Endothelial cell of umbilical vein (primary cell): ENCODE data around the gene GPR34. TPM values are rescaled to one million over a fixed set of nuclear protein-coding genes. Genes with fewer than 3 reads are reported as not detected.
"Not testable (repeated sequence)": the region's sequence is repeated elsewhere in the genome, so short reads cannot be mapped to it uniquely, and the experiment has no call there.

Source experiments
- BruUV-seq: library from RNA; stranded (reverse); fragments of 400-500 nt; replicated peaks from 2 replicates; lab custom pipeline; 2021; lab: Mats Ljungman, UMichigan
- CTCF ChIA-PET: fragments of 300-600, 350-600 bp; sonication (Branson Sonifier 250); formaldehyde crosslinking; loops from one replicate; lab custom pipeline; 2021; ENCODE audit warnings: antibody characterized with exemption, inconsistent platforms; lab: Charles Lee
- POLR2A ChIA-PET: fragments of 300-600, 350-600 bp; sonication (Branson Sonifier 250); formaldehyde crosslinking; loops from one replicate; lab custom pipeline; 2021; ENCODE audit warnings: antibody characterized with exemption, inconsistent platforms; lab: Charles Lee
- DNase-seq: peaks from one replicate; pipeline ENCODE4 v3.0.0-alpha.2; 2011; ENCODE audit warnings: low read depth, low spot score
- FAIRE-seq: peaks from 2 replicates; lab custom pipeline; 2011; peaks lifted over from hg19 to GRCh38; lab: Jason Lieb, UNC
- H2AFZ ChIP-seq: 2 replicates; pipeline ENCODE4 v1.6.0; 2012; ENCODE audit warnings: low read depth, low read length, control low read depth, inconsistent platforms
- H3K27ac ChIP-seq: 2 replicates; pipeline ENCODE4 v1.5.1; 2011; ENCODE audit warnings: low read depth, mild to moderate bottlenecking, control low read depth, low read length, moderate library complexity; ENCODE audit not compliant: insufficient read depth
- H3K27me3 ChIP-seq, 2 experiments: 2 replicates each; pipeline versions ENCODE4 v1.6.0 to v1.6.1; 2011; ENCODE audit warnings: low read length in 2 of 2, mixed read lengths in 1 of 2; ENCODE audit not compliant: control insufficient read depth in 2 of 2, insufficient read depth in 2 of 2
- H3K36me3 ChIP-seq, 2 experiments: 2 replicates in 1 of 2; 3 replicates in 1 of 2; pipeline ENCODE4 v1.5.1; 2011; ENCODE audit warnings: low read length in 2 of 2, mild to moderate bottlenecking in 1 of 2, moderate library complexity in 1 of 2; ENCODE audit not compliant: control insufficient read depth in 2 of 2, insufficient read depth in 2 of 2; ENCODE audit errors: extremely low read depth in 1 of 2
- H3K4me1 ChIP-seq: 3 replicates; pipeline ENCODE4 v1.5.1; 2011; ENCODE audit warnings: mild to moderate bottlenecking, low read length; ENCODE audit not compliant: control insufficient read depth, insufficient read depth; ENCODE audit errors: extremely low read depth
- H3K4me2 ChIP-seq: 2 replicates; pipeline ENCODE4 v1.6.1; 2011; ENCODE audit warnings: low read length, control low read depth, mixed read lengths; ENCODE audit not compliant: insufficient read depth
- H3K4me3 ChIP-seq, 3 experiments: fragments of 200-600 bp in 1 of 3; sonication (generic), shearing (Covaris generic) in 1 of 3; replicated peaks in 1 of 3; 2 replicates each; pipeline ENCODE4 v1.5.1; 2011 to 2016; ENCODE audit warnings: control low read depth in 3 of 3, low read length in 3 of 3, mild to moderate bottlenecking in 2 of 3, inconsistent platforms in 1 of 3, low read depth in 1 of 3, moderate library complexity in 1 of 3; ENCODE audit not compliant: insufficient read depth in 1 of 3
- H3K79me2 ChIP-seq: 2 replicates; pipeline ENCODE4 v1.6.0; 2012; ENCODE audit warnings: low read length, inconsistent platforms; ENCODE audit not compliant: control insufficient read depth, insufficient read depth
- H3K9ac ChIP-seq: replicated peaks from 2 replicates; pipeline ENCODE3; 2011; ENCODE audit warnings: low read length, control low read depth; ENCODE audit not compliant: insufficient read depth; ENCODE audit errors: extremely low read depth
- H3K9me1 ChIP-seq: replicated peaks from 3 replicates; pipeline ENCODE4 v1.6.0; 2011; ENCODE audit warnings: mild to moderate bottlenecking, low read length; ENCODE audit not compliant: control insufficient read depth, insufficient read depth; ENCODE audit errors: extremely low read depth
- H3K9me3 ChIP-seq: replicated peaks from 2 replicates; pipeline ENCODE4 v1.5.1; 2012; ENCODE audit warnings: low read length, inconsistent platforms; ENCODE audit not compliant: control insufficient read depth, insufficient read depth
- H4K20me1 ChIP-seq: replicated peaks from 2 replicates; pipeline ENCODE3; 2011; ENCODE audit warnings: mild to moderate bottlenecking, low read length; ENCODE audit not compliant: control insufficient read depth, insufficient read depth; ENCODE audit errors: extremely low read depth
- GATA2 ChIP-seq: IDR thresholded peaks from 2 replicates; pipeline ENCODE4 v1.7.0; 2011; ENCODE audit warnings: low read depth, mild to moderate bottlenecking, moderate library complexity, mixed read lengths, low read length; ENCODE audit not compliant: insufficient read length, insufficient read depth
- JUN ChIP-seq: IDR thresholded peaks from 2 replicates; pipeline ENCODE4 v1.6.1; 2011; ENCODE audit warnings: borderline replicate concordance, low read depth; ENCODE audit not compliant: insufficient read length, insufficient read depth
- MYC ChIP-seq: IDR thresholded peaks from one replicate; pipeline ENCODE4 v1.6.1; 2011; ENCODE audit warnings: mild to moderate bottlenecking, low read depth, low read length
- POLR2A ChIP-seq: IDR thresholded peaks from 2 replicates; pipeline ENCODE4 v1.6.1; 2012; ENCODE audit warnings: low read depth, mild to moderate bottlenecking, control low read depth, low read length
- POLR2AphosphoS5 ChIP-seq: IDR thresholded peaks from 2 replicates; pipeline ENCODE4 v1.6.1; 2012; ENCODE audit warnings: low read depth, mild to moderate bottlenecking, control low read depth, low read length, moderate library complexity; ENCODE audit not compliant: insufficient read depth
- dilution Hi-C: fragments of 300-500 bp; cut with MboI; formaldehyde crosslinking; loops from one replicate; pipeline ENCODE4 v1.15.0; 2019; ENCODE audit warnings: low sequenced_read_pairs; ENCODE audit not compliant: extremely low pct_ligation_motif_present
- intact Hi-C: fragments of 100-400 bp; cut with micrococcal nuclease; formaldehyde crosslinking; loops from one replicate; pipeline ENCODE4 v1.10.0; 2022
- polyA plus RNA-seq, 4 experiments: library from polyadenylated mRNA; depleted of rRNA in 3 of 4; stranded (reverse) in 3 of 4; unstranded in 1 of 4; fragments of >200 nt; gene quantifications; 2 replicates each; pipeline versions ENCODE4 v1.2.1 to v1.2.3, GENCODE V29; 2011 to 2012; ENCODE audit warnings: missing spikeins in 1 of 4
- total RNA-seq: library from RNA; stranded (reverse); gene quantifications from 2 replicates; pipeline ENCODE4 v1.2.3, GENCODE V29; 2021

GPR34 gene
- total and polyA plus RNA-seq, 2 donors (not counting 3 experiments of a cell fraction or from before 2014, with no cell fraction given), result not detected

DNA sequence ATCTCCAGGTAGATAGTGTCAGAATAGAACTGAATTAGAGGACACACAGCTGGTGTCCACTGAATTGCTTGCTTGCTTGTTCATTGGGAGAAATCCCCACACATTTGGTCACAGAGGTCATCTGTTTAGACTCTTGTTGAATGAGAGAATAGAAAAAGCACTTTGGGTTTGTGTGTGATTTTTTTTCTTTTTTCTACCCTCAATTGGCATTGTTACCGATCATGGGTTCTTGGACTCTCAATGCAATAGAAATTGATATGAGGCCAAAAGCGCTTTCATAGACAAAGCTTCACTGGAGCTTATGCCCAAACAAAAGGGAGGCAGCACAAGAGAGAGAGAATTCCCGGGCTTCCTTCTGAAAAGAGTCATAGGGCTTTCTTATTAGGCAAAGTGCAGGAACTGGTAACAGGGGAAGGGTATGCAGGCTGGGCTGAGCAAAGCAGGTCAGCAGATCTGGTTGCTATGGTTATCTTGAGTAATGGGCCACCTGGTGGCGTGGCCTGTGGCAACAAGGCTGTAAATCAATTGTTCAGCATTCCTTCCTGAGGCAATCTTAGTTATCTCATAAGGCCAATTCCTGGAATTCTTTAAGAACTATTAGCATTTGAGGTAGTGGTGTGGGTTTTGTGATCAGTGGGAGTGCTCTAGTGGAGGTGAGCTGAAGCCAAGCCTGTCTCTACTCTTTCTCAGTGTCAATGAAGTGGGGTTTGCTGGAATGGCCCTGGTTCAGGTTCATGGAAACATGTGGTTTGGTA lies 29.9 kb downstream of the GPR34 start:
- ChIA-PET POLR2A (no interaction called here), CTCF (no interaction called here)
- FAIRE-seq, result peak; percentile 80
- Histone ChIP-seq H3K79me2 (no peaks in the 10 kb centered on the region), H3K27me3 (no peaks in the 10 kb centered on the region), H3K4me3 (no peak overlapping the region), H3K36me3 (no peaks in the 10 kb centered on the region), H3K27ac (no peak overlapping the region), H3K9ac (no peak overlapping the region), H3K4me2 (no peak overlapping the region), H4K20me1 (no peaks in the 10 kb centered on the region), H2AFZ (no peak overlapping the region), H3K9me1 (no peaks in the 10 kb centered on the region), H3K4me1 (no peaks in the 10 kb centered on the region), H3K9me3 (no peaks in the 10 kb centered on the region)
- intact Hi-C loops, result no loop called here
- dilution Hi-C loops, result no loop called here
- DNase-seq, result no peak
- no TSS peak for BruUV-seq
- TF ChIP-seq MYC, result no peak
- TF ChIP-seq GATA2, result no peak
- TF ChIP-seq POLR2A, result no peak
- no peak for TF ChIP-seq JUN
- no peak for TF ChIP-seq POLR2AphosphoS5

DNA sequence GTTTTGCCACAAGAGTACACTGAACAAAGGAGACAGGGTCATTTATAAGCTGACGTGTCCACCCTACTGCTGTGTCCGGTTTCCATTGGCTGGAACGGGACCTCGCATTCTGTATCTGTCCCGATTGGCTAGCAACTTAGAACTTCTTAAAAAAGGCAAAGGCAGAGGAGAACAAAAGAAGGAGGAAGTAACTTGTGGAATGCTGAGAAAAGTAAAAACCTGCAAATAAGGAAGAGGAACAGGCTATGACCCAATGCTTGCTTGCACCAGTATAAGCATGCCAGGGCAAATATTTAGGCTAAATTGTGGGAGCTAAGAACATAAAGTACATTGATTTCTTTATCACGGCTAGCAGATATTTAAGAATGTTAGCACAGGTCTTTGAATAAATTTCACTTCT lies 30.8 kb downstream of the GPR34 start:
- H3K4me2 ChIP-seq, H3K9ac ChIP-seq, H3K9me3 ChIP-seq, CTCF ChIA-PET, POLR2A ChIA-PET, H3K4me1 ChIP-seq, H3K27me3 ChIP-seq, H2AFZ ChIP-seq, H3K79me2 ChIP-seq, H3K36me3 ChIP-seq, H4K20me1 ChIP-seq, H3K27ac ChIP-seq, FAIRE-seq, H3K9me1 ChIP-seq, BruUV-seq, H3K4me3 ChIP-seq, dilution Hi-C loops, intact Hi-C loops, DNase-seq: not testable (repeated sequence)
